Type B pancreatic cell (in vitro differentiated cells): Measurements from ENCODE around the gene PTPN11. TPM values are rescaled to one million over a fixed set of nuclear protein-coding genes. Genes with fewer than 3 reads are reported as not detected.

Experiments used
- DNase-seq: peaks from one replicate; pipeline ENCODE4 v3.0.0; 2021; ENCODE audit warnings: mixed read lengths; ENCODE audit not compliant: unreplicated experiment; ENCODE audit errors: extremely low spot score
- H3K27ac Mint-ChIP-seq: 2 replicates; pipeline ENCODE4 v1.8.0; 2021; ENCODE audit warnings: mild to moderate bottlenecking, mixed read lengths
- H3K27me3 Mint-ChIP-seq: 2 replicates; pipeline ENCODE4 v1.8.0; 2021; ENCODE audit warnings: mixed read lengths
- H3K36me3 Mint-ChIP-seq: 2 replicates; pipeline ENCODE4 v1.8.0; 2021; ENCODE audit warnings: mixed read lengths
- H3K4me1 Mint-ChIP-seq: one replicate; pipeline ENCODE4 v1.8.0; 2021; ENCODE audit warnings: mixed read lengths; ENCODE audit not compliant: unreplicated experiment
- H3K4me3 Mint-ChIP-seq: 2 replicates; pipeline ENCODE4 v1.8.0; 2021; ENCODE audit warnings: mild to moderate bottlenecking, mixed read lengths
- H3K9me3 Mint-ChIP-seq: 2 replicates; pipeline ENCODE4 v1.8.0; 2021; ENCODE audit warnings: mixed read lengths
- total RNA-seq: library from RNA; stranded (reverse); gene quantifications from 2 replicates; pipeline ENCODE4 v1.2.1, GENCODE V29; 2021; ENCODE audit warnings: low replicate concordance
- TF ChIP-seq, protein P1 (sequence below): fragments of 200-600 bp; sonication (generic); conservative IDR thresholded peaks from 2 replicates; pipeline ENCODE4 v1.5.0; 2021; ENCODE audit warnings: antibody characterized with exemption, mild to moderate bottlenecking

PTPN11 gene
- total RNA-seq, 1 donor from 2014 or later: 76.0 TPM

DNA sequence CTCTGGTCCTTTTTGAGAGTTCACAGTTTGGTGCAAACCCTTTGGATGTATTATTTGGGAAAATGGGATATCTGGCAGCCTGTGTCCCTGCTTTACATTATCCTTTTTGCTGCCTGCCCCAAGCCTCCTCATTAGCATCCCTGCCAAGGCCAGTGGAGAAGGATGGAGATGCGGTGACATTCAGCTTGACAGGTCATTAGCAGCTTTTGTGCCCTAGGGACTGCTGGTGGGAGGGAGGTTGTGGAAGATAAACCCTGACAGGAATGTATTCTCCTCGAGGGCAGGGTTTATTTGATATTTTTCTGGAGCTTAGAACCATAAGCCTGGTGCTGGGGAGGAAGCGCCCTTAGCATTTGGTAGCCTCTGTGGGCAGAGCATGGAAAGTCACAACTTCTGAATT is 49.3 kb downstream of the PTPN11 start:
- no peak overlapping the region for H3K4me3 Mint-ChIP-seq
- H3K27me3 Mint-ChIP-seq: no peaks in the 10 kb centered on the region
- H3K4me1 Mint-ChIP-seq: peaks cover 5% of the 10 kb centered on the region
- no peaks in the 10 kb centered on the region for H3K9me3 Mint-ChIP-seq
- no peak for DNase-seq
- H3K36me3 Mint-ChIP-seq: peaks cover 24% of the 10 kb centered on the region
- TF ChIP-seq, protein P1, sequence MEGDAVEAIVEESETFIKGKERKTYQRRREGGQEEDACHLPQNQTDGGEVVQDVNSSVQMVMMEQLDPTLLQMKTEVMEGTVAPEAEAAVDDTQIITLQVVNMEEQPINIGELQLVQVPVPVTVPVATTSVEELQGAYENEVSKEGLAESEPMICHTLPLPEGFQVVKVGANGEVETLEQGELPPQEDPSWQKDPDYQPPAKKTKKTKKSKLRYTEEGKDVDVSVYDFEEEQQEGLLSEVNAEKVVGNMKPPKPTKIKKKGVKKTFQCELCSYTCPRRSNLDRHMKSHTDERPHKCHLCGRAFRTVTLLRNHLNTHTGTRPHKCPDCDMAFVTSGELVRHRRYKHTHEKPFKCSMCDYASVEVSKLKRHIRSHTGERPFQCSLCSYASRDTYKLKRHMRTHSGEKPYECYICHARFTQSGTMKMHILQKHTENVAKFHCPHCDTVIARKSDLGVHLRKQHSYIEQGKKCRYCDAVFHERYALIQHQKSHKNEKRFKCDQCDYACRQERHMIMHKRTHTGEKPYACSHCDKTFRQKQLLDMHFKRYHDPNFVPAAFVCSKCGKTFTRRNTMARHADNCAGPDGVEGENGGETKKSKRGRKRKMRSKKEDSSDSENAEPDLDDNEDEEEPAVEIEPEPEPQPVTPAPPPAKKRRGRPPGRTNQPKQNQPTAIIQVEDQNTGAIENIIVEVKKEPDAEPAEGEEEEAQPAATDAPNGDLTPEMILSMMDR: no peak
- no peak overlapping the region for H3K27ac Mint-ChIP-seq

DNA sequence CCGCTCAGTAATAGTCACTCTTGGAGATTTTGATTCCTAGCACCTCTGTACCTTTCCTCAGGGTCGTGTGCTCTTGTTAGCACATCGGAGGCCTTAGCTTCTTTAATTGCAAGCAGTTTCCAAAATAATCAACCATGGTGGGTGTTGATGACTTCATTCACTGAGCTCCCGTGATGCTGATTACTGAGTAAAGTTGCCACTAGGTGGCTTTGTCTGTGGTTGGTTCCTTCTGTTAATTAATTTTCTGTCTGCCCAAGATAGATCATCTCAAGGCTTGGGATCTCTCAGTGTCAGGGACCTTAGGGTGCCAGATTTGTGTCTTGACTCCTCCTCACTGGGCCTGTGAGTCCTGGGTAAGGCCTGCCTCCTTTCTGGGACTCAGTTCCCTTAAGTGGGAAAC is 54.3 kb downstream of the PTPN11 start:
- no peaks in the 10 kb centered on the region for H3K27me3 Mint-ChIP-seq
- no peak overlapping the region for H3K4me3 Mint-ChIP-seq
- TF ChIP-seq, protein P1: peak; percentile 60
- H3K36me3 Mint-ChIP-seq: peaks cover 22% of the 10 kb centered on the region
- DNase-seq: no peak
- peaks cover 5% of the 10 kb centered on the region for H3K4me1 Mint-ChIP-seq
- no peaks in the 10 kb centered on the region for H3K9me3 Mint-ChIP-seq
- no peak overlapping the region for H3K27ac Mint-ChIP-seq

DNA sequence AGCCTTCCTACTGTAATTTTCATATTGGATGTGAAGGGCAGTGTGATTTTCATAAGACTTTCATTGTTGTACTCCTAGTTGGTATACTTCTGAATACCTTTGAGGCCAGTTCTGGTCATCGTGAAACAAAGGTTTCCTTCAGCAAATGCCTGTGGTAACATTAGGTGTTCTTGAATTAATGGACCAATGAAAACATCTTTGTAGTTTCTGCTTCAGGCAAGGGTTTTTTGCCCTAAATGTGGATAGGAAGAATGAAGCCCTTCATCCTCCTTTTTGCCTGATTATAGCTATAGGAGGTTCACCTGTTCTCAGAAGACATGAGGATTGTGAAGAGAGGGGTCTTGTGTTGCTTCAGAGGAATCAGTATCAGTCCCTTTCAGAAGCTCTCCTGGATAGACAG is 60.7 kb downstream of the PTPN11 start:
- Mint-ChIP-seq H3K36me3 (peaks cover 60% of the 10 kb centered on the region), H3K27ac (no peak overlapping the region), H3K9me3 (peaks cover 4% of the 10 kb centered on the region), H3K27me3 (no peaks in the 10 kb centered on the region), H3K4me3 (no peak overlapping the region), H3K4me1 (no peaks in the 10 kb centered on the region)
- TF ChIP-seq, protein P1: no peak
- DNase-seq: no peak

DNA sequence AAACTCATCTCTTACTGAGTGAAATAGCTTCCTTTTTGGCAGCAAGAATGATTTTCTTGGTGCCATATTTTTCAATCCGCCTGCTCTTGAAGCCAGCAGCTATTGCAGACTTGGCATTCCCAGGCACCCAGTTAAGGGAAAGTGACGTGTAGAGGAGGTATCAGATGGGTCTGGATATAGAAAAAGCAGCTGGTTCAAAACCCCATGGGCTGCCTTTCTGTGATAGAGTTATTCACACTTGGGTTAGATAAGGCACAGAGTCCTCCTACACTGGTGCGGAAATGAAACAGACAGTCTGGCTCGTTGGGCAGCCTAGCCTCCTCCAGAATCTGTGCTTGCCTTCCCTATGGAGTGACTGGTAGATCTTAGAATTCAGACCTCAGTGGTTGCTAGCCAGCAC is 62.2 kb downstream of the PTPN11 start:
- no peak overlapping the region for H3K4me3 Mint-ChIP-seq
- H3K4me1 Mint-ChIP-seq: no peaks in the 10 kb centered on the region
- H3K27me3 Mint-ChIP-seq: no peaks in the 10 kb centered on the region
- TF ChIP-seq, protein P1: no peak
- H3K36me3 Mint-ChIP-seq: peaks cover 56% of the 10 kb centered on the region
- H3K27ac Mint-ChIP-seq: no peak overlapping the region
- peaks cover 4% of the 10 kb centered on the region for H3K9me3 Mint-ChIP-seq
- DNase-seq: no peak

DNA sequence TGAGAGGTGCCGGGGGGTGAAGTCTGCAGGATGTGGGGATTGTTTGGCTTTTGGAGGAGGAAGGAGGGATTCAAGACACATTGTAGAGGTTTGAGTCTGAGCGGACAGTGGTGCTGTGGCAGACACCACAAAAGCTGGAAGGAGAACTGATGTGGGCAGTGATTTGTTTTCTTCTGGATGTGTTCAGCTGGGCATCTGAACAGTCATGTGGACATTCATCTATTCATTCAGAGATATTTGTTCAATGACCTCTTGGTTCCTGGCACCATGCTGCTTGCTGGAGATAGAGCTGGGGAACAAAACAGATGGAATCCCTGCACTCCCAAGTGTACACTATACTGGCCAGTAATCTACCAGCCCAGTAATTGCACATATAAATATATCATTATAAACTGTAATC is 64.0 kb downstream of the PTPN11 start:
- Mint-ChIP-seq H3K4me1 (no peaks in the 10 kb centered on the region), H3K4me3 (no peak overlapping the region), H3K9me3 (peaks cover 4% of the 10 kb centered on the region), H3K27ac (no peak overlapping the region), H3K27me3 (no peaks in the 10 kb centered on the region), H3K36me3 (peaks cover 61% of the 10 kb centered on the region)
- TF ChIP-seq, protein P1: no peak
- DNase-seq: no peak

- no peaks in the 10 kb centered on the region for H3K27me3 Mint-ChIP-seq
- H3K4me3 Mint-ChIP-seq: no peak overlapping the region
- TF ChIP-seq, protein P1: no peak
- H3K36me3 Mint-ChIP-seq: peaks cover 49% of the 10 kb centered on the region
- H3K9me3 Mint-ChIP-seq: no peaks in the 10 kb centered on the region
- DNase-seq: no peak
- no peak overlapping the region for H3K27ac Mint-ChIP-seq
- no peaks in the 10 kb centered on the region for H3K4me1 Mint-ChIP-seq
Measured at GRCh38 chr12:112486361-112486760, 67.6 kb downstream of the PTPN11 start.
